ENCODE results near the gene FRAT2. TPM values are rescaled to one million over a fixed set of nuclear protein-coding genes. Genes with fewer than 3 reads are reported as not detected.
A peak's percentile ranks its signal among the peaks of the same experiment; 100 is the strongest.

The FRAT2 gene
- total RNA-seq, 2 experiments from 2014 or later: 27.0 to 27.6 TPM

DNA sequence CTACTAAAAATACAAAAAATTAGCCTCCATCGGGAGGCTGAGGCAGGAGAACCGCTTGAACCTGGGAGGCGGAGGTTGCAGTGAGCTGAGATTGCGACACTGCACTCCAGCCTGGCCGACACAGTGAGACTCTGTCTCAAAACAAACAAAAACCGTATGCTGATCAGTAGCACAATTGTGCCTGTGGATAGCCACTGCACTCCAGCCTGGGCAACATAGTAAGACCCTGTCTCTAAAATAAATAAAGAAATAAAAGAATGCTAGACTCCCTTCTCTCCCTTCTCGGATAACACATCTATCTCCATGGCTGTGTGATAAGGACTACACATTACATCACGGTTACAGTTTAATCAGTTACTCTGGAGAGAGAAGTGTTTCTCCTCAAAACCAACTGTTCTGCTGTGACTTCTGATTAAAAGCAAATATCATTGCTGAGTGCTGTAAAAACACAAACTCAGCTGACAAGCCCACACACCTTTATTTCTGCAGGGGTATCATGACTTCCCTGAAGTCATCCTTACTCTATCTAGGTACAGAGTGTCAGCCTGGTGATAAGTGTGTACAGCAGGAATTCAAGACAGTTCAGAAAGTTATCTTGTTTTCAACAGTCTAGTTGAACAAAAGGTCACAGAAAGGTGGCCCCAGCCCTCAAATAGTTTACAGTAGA is 36.8 kb downstream of the FRAT2 start:
- Histone ChIP-seq H3K4me1 (ENCODE audit: insufficient read depth, low read length) (no peaks in the 10 kb centered on the region), H3K9me3 (ENCODE audit: control insufficient read depth in 1 of 2, insufficient read depth in 1 of 2, low read length in 2 of 2) (no peaks in the 10 kb centered on the region), H3K27me3 (ENCODE audit: control insufficient read depth in 1 of 2, insufficient read depth in 2 of 2, low read length in 2 of 2) (no peaks in the 10 kb centered on the region), H3K4me3 (ENCODE audit: low read length) (no peak overlapping the region), H3K27ac (ENCODE audit: low read depth in 1 of 2, low read length in 2 of 2) (no peak overlapping the region), H3K36me3 (ENCODE audit: insufficient read depth, low read length) (no peaks in the 10 kb centered on the region)
- H3K9me3 Mint-ChIP-seq: no peaks in the 10 kb centered on the region
- no peak overlapping the region for H3K4me3 Mint-ChIP-seq
- DNase-seq (no peak), ATAC-seq (ENCODE audit: poor library complexity) (no peak)
- H3K27ac Mint-ChIP-seq: no peak overlapping the region
- TF ChIP-seq, protein P1, sequence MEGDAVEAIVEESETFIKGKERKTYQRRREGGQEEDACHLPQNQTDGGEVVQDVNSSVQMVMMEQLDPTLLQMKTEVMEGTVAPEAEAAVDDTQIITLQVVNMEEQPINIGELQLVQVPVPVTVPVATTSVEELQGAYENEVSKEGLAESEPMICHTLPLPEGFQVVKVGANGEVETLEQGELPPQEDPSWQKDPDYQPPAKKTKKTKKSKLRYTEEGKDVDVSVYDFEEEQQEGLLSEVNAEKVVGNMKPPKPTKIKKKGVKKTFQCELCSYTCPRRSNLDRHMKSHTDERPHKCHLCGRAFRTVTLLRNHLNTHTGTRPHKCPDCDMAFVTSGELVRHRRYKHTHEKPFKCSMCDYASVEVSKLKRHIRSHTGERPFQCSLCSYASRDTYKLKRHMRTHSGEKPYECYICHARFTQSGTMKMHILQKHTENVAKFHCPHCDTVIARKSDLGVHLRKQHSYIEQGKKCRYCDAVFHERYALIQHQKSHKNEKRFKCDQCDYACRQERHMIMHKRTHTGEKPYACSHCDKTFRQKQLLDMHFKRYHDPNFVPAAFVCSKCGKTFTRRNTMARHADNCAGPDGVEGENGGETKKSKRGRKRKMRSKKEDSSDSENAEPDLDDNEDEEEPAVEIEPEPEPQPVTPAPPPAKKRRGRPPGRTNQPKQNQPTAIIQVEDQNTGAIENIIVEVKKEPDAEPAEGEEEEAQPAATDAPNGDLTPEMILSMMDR (IDR thresholded peaks at IDR 0.05): no peak
- peaks cover 2% of the 10 kb centered on the region for H3K4me1 Mint-ChIP-seq (ENCODE audit: low read depth)
- ChIA-PET POLR2A (no interaction called here), CTCF (interaction anchor here (0.7 kb wide), 1 partner anchor 26 kb away, joined by 4 read pairs; no protein-coding TSS in a partner anchor)
- intact Hi-C loops (cut with DNase I, micrococcal nuclease): loop anchor here in 1 of 2 experiments (10.0 kb wide), 1 partner anchor 837 kb away; the partner anchor contains the start of gene R3HCC1L
- no peaks in the 10 kb centered on the region for H3K36me3 Mint-ChIP-seq (ENCODE audit: low read depth)
- H3K27me3 Mint-ChIP-seq: peaks cover 4% of the 10 kb centered on the region

DNA sequence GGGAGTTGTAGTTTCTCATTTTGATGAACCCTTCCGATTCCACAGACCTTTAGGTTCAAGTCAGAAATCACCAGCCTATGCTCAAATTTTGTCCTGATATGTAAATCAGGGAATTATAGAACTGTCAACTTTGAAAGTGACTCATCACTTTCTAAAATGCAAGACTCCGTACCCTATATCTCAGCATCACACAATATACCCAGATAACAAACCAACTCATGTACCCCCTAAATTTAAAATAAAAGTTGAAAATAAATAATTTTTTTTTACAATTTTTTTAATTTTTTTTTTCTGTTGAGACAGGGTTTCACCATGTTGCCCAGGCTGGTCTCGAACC is 41.7 kb downstream of the FRAT2 start:
- Histone ChIP-seq H3K27me3 (ENCODE audit: control insufficient read depth in 1 of 2, insufficient read depth in 2 of 2, low read length in 2 of 2) (no peaks in the 10 kb centered on the region), H3K27ac (ENCODE audit: low read depth in 1 of 2, low read length in 2 of 2) (no peak overlapping the region), H3K36me3 (ENCODE audit: insufficient read depth, low read length) (no peaks in the 10 kb centered on the region), H3K9me3 (ENCODE audit: control insufficient read depth in 1 of 2, insufficient read depth in 1 of 2, low read length in 2 of 2) (no peaks in the 10 kb centered on the region), H3K4me1 (ENCODE audit: insufficient read depth, low read length) (peaks cover 13% of the 10 kb centered on the region), H3K4me3 (ENCODE audit: low read length) (no peak overlapping the region)
- intact Hi-C loops (cut with DNase I, micrococcal nuclease): loop anchor here (1.0 to 10.0 kb wide), 7 partner anchors 25 to 842 kb away; partner anchors contain the start of genes RRP12 (in 2 of the 2), FRAT2 (in 1 of the 2), MMS19 (in 1 of the 2) and R3HCC1L (in 1 of the 2)
- H3K36me3 Mint-ChIP-seq (ENCODE audit: low read depth): peaks cover 9% of the 10 kb centered on the region
- H3K27ac Mint-ChIP-seq: peak overlapping the region; percentile 50
- DNase-seq (no peak), ATAC-seq (ENCODE audit: poor library complexity) (no peak)
- no peaks in the 10 kb centered on the region for H3K9me3 Mint-ChIP-seq
- peaks cover 2% of the 10 kb centered on the region for H3K27me3 Mint-ChIP-seq
- H3K4me1 Mint-ChIP-seq (ENCODE audit: low read depth): peaks cover 18% of the 10 kb centered on the region
- POLR2A ChIA-PET: interaction anchor here (1.1 to 2.7 kb wide), 3 partner anchors 14 to 42 kb away, joined by 6 to 25 read pairs (median 6); partner anchors contain the start of genes FRAT1 and FRAT2
- CTCF ChIA-PET: interaction anchor here (1.7 to 2.5 kb wide), 2 partner anchors 14 to 63 kb away, joined by 3 to 11 read pairs; no protein-coding TSS in a partner anchor
- peak overlapping the region; percentile 95 for H3K4me3 Mint-ChIP-seq
- TF ChIP-seq, protein P1 (IDR thresholded peaks at IDR 0.05): no peak

DNA sequence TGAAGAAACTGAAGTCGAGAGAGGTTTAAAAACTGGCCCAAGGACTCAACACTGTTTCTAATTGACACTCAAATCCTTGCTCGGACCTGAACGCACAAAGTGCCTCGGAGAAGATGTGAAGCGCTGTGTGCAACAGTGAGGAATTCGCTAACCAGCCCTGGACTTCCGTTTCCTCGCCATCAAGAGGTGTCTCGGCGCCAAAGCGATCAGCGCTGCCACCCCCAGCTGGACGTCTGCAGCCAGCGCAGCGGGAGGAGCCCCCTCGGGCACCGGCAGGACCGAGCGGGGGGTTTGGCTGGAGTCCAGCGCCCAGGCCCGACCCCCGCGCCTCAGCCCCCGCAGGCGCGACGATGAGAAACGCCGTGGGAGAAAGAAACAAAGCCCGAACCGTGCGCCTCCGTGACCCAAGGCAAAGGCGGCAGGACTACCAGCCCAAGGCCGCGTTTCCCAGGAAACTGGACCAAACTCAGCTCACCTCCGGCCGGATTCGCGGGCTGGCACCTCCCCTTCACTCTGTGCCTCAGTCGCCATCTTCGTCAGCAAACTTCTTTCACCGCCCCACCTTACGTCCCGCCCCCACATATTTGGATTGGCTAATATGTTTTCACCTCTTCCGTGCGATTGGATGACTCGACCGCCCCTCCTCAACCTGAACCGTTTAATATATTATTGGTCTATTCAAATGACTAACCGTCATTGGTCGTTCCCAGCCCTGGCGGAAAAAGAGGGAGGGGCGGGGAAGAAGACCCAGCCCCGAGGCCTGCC is 42.2 kb downstream of the FRAT2 start, which contains the start of gene ARHGAP19:
Gene ARHGAP19 (minus strand): TSS at position 541 of the 765 bp plus-strand sequence. CDS start 10 bp downstream, at position 531.
- peaks cover 2% of the 10 kb centered on the region for H3K36me3 ChIP-seq (ENCODE audit: insufficient read depth, low read length)
- peaks cover 13% of the 10 kb centered on the region for H3K4me1 ChIP-seq (ENCODE audit: insufficient read depth, low read length)
- H3K9me3 Mint-ChIP-seq: no peaks in the 10 kb centered on the region
- peak within 1 kb of the TSS; percentile 49 to 65 for H3K27ac ChIP-seq (ENCODE audit: low read depth in 1 of 2, low read length in 2 of 2)
- ATAC-seq (ENCODE audit: poor library complexity): peak; percentile 99
- no peaks in the 10 kb centered on the region for H3K27me3 ChIP-seq (ENCODE audit: control insufficient read depth in 1 of 2, insufficient read depth in 2 of 2, low read length in 2 of 2)
- peak within 1 kb of the TSS; percentile 50 for H3K27ac Mint-ChIP-seq
- DNase-seq: peak; percentile 86 to 97 (median 90)
- ChIA-PET CTCF (interaction anchor here (2.5 kb wide), 1 partner anchor 14 kb away, joined by 11 read pairs; no protein-coding TSS in a partner anchor), POLR2A (interaction anchor here (0.9 to 2.7 kb wide), 5 partner anchors 14 to 109 kb away, joined by 4 to 25 read pairs (median 6); partner anchors contain the start of genes FRAT1, FRAT2 and RRP12)
- peak within 1 kb of the TSS; percentile 72 for H3K4me3 ChIP-seq (ENCODE audit: low read length)
- H3K4me1 Mint-ChIP-seq (ENCODE audit: low read depth): peaks cover 18% of the 10 kb centered on the region
- intact Hi-C loops (cut with DNase I, micrococcal nuclease): loop anchor here (1.0 to 10.0 kb wide), 7 partner anchors 26 to 843 kb away; partner anchors contain the start of genes RRP12 (in 2 of the 2), FRAT2 (in 1 of the 2), MMS19 (in 1 of the 2) and R3HCC1L (in 1 of the 2)
- TF ChIP-seq, protein P1 (IDR thresholded peaks at IDR 0.05): no peak
- H3K9me3 ChIP-seq (ENCODE audit: control insufficient read depth in 1 of 2, insufficient read depth in 1 of 2, low read length in 2 of 2): no peaks in the 10 kb centered on the region
- no peaks in the 10 kb centered on the region for H3K27me3 Mint-ChIP-seq
- H3K4me3 Mint-ChIP-seq: peak within 1 kb of the TSS; percentile 95
- peaks cover 11% of the 10 kb centered on the region for H3K36me3 Mint-ChIP-seq (ENCODE audit: low read depth)
